Transverse colon (tissue), 4 donors: ENCODE results near the gene FAM25C.
"Not testable (repeated sequence)": the region's sequence is repeated elsewhere in the genome, so short reads cannot be mapped to it uniquely, and the experiment has no call there.

Experiments used
- CTCF ChIP-seq, 5 experiments: fragments of 200-600 bp in 3 of 5; fragments of 450-650 bp in 2 of 5; sonication (generic) in 3 of 5; IDR thresholded peaks; 1 replicate in 2 of 5; 2 replicates in 3 of 5; pipeline ENCODE4 v1.5.1; 2016 to 2017; ENCODE audit warnings: antibody characterized with exemption in 5 of 5, inconsistent platforms in 3 of 5, mild to moderate bottlenecking in 2 of 5, moderate library complexity in 1 of 5
- EP300 ChIP-seq: sonication (generic); formaldehyde crosslinking; IDR thresholded peaks from one replicate; pipeline ENCODE4 v1.6.1; 2017; ENCODE audit warnings: antibody characterized with exemption, low read depth
- POLR2A ChIP-seq: fragments of 450-650 bp; IDR thresholded peaks from one replicate; pipeline ENCODE4 v1.6.1; 2016; ENCODE audit warnings: antibody characterized with exemption, mild to moderate bottlenecking, moderate library complexity
- POLR2AphosphoS5 ChIP-seq, 3 donors: sonication (generic); formaldehyde crosslinking; IDR thresholded peaks; one replicate each; pipeline ENCODE4 v1.6.1; 2016; ENCODE audit warnings: antibody characterized with exemption in 3 of 3

GRCh38 chr10:47975409-47975808 lies 24.2 kb downstream of the FAM25C start:
- not testable (repeated sequence) for TF ChIP-seq CTCF (IDR thresholded peaks at IDR 0.05); EP300; POLR2A; POLR2AphosphoS5 (IDR thresholded peaks at IDR 0.05)
